NT2/D1 (cell line): Measurements from ENCODE around the gene ZNF467.

ENCODE experiments used
- YY1 ChIP-seq: IDR thresholded peaks from 2 replicates; pipeline ENCODE4 v1.6.1; 2011; ENCODE audit not compliant: insufficient read length, insufficient read depth
- ZNF274 ChIP-seq: IDR thresholded peaks from 2 replicates; pipeline ENCODE4 v1.6.1; 2011; ENCODE audit warnings: mild to moderate bottlenecking, low read depth, low read length

GRCh38 chr7:149729983-149730801, 43.2 kb downstream of the ZNF467 start:
- TF ChIP-seq ZNF274 (no peak), YY1 (no peak)
